HTERT RPE-1 (cell line): ENCODE results near the gene DPCD.
"Not testable (repeated sequence)": the region's sequence is repeated elsewhere in the genome, so short reads cannot be mapped to it uniquely, and the experiment has no call there.

ENCODE experiments used
- in situ Hi-C: fragments of 300-500 bp; cut with MboI; formaldehyde crosslinking; loops from 4 replicates; pipeline ENCODE4 v1.14.3; 2020; ENCODE audit warnings: low sequenced_read_pairs

DPCD gene

GRCh38 chr10:101617102-101617823 lies 29.1 kb downstream of the DPCD start:
- in situ Hi-C loops, result loop anchor here (25.0 kb wide), 1 partner anchor 170 kb away; the partner anchor contains the start of genes FGF8 and NPM3

DNA sequence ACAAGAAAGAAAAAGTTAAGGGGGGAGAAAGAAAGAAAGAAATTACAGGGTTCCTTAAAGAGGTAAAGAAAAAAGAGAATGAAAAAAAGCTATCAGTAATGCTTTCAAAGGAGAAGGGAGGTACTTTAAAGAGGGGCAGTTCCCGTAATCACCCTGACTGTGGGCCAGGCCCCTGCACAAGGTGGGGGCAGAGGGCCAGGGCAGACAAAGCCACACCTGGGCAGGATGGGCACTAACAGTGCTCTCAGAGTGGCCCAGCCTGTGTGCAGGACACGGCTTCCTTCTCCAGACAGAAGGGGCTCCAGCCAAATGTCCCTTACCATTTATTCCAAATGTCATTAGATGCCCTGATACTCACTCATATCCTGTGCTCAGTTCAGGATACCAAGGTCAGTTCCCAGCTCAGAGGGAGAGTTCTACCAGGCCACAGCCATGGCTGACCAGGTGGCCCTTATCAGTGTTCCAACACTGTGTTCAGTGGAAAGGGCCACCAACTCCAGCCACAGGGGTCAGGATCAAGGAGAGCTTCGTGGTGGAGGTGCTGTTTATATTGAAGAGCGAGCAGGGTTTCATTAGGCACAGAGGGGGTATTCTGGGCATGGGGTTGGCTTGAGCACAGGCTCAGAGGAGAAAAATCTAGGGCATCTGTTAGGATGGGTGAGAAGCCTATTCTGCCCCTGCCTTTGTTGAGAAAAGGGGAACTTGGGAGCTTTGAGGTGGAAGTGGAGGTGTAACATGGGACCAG lies 29.9 kb downstream of the DPCD start:
- in situ Hi-C loops, result loop anchor here (25.0 kb wide), 1 partner anchor 169 kb away; the partner anchor contains the start of genes FGF8 and NPM3

- in situ Hi-C loops, result loop anchor here (25.0 kb wide), 1 partner anchor 168 kb away; the partner anchor contains the start of genes FGF8 and NPM3
Measured at GRCh38 chr10:101618871-101619270, 30.8 kb downstream of the DPCD start.

DNA sequence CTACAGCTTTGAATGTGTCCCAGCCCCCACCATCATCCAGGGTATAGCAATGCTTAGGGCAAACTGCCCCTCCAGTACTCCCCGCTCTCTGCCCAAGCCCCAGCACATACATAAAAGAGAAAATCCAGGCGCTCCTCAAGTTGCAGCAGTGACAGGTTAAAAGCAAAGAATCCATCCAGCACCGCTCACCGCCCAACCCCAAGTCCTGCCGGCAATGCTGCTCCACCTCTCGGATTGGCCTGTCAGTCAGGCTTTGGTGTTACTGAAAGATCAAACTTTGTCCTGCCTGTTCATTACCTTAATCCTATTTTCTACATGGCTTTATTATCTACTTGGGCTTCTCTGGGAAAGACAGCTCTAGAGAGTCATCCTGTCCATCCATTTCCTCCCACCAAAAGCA lies 31.9 kb downstream of the DPCD start:
- in situ Hi-C loops, result loop anchor here (25.0 kb wide), 1 partner anchor 167 kb away; the partner anchor contains the start of genes FGF8 and NPM3

- in situ Hi-C loops, result loop anchor here (25.0 kb wide), 1 partner anchor 164 kb away; the partner anchor contains the start of genes FGF8 and NPM3
Measured at GRCh38 chr10:101623528-101623927, 35.4 kb downstream of the DPCD start.

DNA sequence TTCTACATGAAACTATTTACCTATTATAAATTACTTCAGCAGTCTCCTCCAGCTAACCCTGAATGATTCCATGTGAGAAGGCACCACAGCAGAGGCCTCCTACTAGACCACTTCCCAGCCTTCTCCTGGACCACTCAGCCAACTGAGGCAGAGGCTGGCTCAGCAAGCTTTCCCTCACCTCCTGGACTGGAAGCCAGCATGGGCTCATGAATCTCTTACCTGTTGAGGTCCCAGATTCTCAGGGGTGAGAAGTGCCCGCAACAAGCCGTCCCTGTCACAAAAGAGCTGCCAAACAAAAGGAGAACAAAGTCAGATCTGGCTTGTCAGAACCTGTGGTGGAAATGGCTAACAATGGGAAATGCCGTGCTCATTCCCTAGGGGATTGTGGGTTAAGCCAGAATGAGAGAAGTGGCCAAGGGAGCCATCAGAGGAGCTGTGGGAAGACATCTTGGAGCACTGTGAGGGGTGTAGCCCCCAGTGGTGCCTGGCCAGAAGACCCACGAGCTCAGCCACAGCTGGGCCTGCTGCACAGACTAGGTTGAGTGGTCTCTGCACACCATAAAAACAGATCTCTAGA lies 36.5 kb downstream of the DPCD start:
- in situ Hi-C loops, result loop anchor here (25.0 kb wide), 1 partner anchor 163 kb away; the partner anchor contains the start of genes FGF8 and NPM3

GRCh38 chr10:101625821-101626412 lies 37.8 kb downstream of the DPCD start:
- in situ Hi-C loops, result no loop called here

GRCh38 chr10:101629837-101630632 lies 41.9 kb downstream of the DPCD start:
- in situ Hi-C loops, result no loop called here

GRCh38 chr10:101630633-101630920 lies 42.5 kb downstream of the DPCD start:
- in situ Hi-C loops, result no loop called here

GRCh38 chr10:101631821-101632475 lies 43.8 kb downstream of the DPCD start:
- in situ Hi-C loops, result no loop called here

- in situ Hi-C loops, result not testable (repeated sequence)
Measured at GRCh38 chr10:101633510-101633909, 45.4 kb downstream of the DPCD start.

DNA sequence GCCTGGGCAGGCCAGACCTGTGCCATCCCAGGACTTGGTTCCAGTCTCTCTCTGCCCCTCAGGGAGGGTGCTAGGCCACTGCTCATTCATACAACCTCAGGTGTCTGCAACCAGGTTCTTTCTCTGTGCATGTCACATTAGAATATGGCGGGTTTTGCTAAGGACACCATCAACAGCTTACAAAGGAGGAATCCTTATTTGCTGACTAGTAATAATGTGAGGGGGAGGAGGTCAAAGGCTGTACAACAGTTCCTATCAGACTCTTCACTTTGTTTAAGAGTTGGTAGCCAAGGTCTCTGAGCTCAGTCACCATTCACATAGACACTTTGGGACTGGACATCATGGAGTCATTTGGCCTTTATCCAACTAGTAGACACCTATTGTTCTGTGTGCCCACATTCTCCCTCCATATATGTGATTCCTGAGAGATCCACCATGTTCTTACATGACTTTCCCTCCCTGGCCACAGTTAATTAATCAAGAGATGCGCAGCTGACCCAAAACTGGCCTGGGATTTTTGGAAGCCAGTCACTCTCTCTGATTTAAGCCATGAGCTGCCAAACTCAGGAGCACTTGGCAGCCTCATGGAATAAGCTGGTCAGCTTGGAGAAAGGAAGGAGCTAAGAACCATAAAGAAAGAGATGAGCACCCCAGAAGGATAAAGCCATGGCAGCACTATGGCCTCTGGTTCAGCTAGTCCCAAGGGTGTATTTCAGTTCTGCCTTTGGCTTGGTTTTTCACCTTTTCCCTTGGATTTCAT lies 51.2 kb downstream of the DPCD start:
- in situ Hi-C loops, result no loop called here

DNA sequence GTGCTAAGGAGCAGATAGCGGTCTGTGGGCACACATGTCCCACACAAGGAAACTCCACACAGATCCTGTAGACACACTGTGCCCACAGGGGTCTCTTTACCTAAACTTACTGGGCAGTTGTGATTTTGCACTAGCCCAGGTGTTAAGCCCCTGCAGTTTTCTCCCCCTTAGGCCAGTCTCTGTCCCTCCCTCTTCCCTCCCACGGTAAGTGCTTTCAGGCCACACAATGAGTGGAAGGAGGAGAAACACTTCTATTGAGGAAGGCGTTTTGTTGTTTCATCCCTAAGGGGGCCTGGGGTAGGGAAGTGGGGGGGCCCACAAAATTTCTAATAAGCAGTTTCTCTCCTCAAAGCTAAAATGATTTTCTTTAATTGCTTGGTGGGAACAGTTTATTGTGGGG lies 55.4 kb downstream of the DPCD start:
- in situ Hi-C loops, result no loop called here

DNA sequence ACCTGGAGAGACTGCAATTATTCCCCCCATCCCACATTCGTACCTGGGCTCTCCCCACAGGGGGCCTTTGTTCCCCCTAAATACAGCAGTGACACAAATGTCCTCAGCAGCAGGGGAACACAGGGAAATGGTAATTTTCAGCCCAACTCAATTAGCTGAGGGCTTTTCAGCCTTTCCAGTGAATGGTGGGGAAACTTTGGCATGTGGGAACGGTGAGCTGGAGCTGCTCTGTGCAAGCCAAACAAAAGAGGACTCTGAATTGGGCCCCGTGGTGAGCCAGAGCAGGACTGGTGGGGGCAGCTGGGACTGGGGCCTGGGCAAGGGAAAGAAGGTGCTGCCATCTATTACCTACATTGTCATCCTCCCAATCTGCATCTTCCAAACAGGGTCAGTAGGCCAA lies 55.9 kb downstream of the DPCD start:
- in situ Hi-C loops, result no loop called here

DNA sequence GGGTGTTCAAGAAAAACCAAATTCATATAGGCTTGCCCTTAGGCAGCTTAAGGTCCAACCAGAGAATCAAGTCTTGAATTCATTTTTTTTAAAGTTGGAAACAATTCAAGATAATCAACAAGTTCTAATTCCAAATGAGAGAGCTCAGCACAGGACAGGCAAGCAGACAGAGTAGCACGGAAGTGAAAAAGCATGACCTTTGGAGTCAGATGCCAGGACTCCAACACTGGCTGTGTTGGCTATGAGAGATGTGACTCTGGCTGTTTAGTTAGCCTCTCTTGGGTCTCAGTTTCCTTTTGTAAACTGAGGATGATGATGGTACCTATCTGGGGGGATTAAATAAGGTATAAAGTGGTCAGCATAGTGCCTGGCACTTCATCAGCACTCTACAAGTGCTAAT lies 57.5 kb downstream of the DPCD start:
- in situ Hi-C loops, result no loop called here

DNA sequence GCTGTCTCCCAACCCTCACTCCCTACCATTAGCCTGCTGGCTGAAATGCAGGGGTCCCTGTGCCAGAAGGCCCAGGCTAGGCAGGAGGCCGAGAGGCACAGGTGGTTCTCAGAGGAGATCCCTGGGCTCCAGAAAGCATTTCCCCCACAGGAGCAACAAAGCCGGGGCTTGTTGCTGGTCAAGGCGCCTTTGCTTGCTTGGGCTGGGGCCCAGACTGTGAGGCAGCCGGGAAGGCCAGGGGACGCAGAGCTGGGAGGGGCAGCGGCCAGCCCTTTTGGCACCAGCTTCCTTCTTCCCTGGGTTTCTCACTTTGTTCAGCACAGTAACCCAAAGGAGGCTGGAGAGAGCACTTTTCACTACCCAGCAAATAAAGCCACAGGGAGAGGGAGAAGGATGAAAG lies 58.2 kb downstream of the DPCD start:
- in situ Hi-C loops, result no loop called here

- in situ Hi-C loops, result no loop called here
Measured at GRCh38 chr10:101647255-101647654, 59.1 kb downstream of the DPCD start.

DNA sequence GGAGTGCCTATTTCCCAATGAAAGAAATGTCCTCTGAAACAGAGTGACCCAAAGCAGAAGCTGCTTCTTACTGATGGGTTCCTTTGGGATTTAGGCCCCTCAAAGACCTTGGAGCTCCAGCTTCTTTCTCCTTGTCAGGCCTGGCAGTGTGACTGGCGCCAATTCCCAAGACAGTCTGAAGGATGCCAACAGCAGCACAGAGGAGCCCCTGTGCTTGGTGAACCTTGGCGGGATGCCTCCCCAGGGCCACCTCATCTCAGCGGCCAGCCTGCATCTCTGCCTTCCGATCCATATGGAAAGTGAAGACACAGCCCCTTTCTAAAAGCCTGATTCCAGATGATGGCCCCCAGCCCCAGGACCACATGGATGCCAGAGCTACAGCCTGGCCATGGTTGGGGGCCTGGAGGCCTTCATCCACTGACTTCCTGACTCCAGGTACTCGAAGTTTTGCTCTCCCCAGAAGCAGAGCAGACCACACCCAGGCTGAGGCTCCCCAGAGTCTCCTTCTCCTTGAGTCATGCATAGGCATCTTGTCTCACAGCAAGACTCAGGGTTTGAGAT lies 61.5 kb downstream of the DPCD start:
- in situ Hi-C loops, result no loop called here

DNA sequence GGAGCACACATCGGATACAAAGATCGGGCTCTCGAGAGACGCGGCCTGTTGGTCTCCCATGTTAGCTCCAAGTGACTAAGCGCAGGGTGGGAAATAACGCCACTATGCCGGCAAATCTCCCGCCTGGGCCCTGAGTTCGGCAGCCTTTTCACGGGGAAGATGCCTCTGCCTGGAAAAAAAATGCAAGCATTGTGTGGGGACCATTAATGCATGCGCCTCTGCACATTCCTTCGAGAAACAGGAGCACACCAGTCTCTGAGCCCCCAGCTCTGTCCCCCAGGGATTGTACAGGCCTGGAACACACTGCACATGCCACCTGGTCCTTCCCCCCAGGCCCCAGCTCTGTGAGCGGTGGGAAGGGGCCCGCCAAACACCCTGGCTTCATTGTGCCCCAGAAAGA lies 62.7 kb downstream of the DPCD start:
- in situ Hi-C loops, result no loop called here
